GM10248 (cell line): Measurements from ENCODE around the gene NEK11.

Experiments used
- CTCF ChIA-PET: fragments of 300-600 bp; sonication (Branson Sonifier 250); formaldehyde crosslinking; extraction: SDS; loops from one replicate; lab custom pipeline; 2021; ENCODE audit warnings: antibody characterized with exemption; lab: Yijun Ruan, JAX
- POLR2A ChIA-PET: fragments of 350-650 bp; sonication (Branson Sonifier 250); formaldehyde crosslinking; extraction: SDS; loops from one replicate; lab custom pipeline; 2020; ENCODE audit warnings: antibody characterized with exemption; lab: Yijun Ruan, JAX
- DNase-seq: peaks from one replicate; pipeline ENCODE4 v3.0.0; 2012; ENCODE audit errors: extremely low spot score
- CTCF ChIP-seq: IDR thresholded peaks from 2 replicates; pipeline ENCODE4 v1.5.1; 2012; ENCODE audit warnings: mild to moderate bottlenecking, low read depth; ENCODE audit errors: extremely low read depth, missing control alignments, control extremely low read depth

The NEK11 gene

GRCh38 chr3:131231710-131232389 lies 205.2 kb downstream of the NEK11 start:
- no peak for TF ChIP-seq CTCF
- CTCF ChIA-PET = no interaction called here
- DNase-seq = no peak
- POLR2A ChIA-PET = no interaction called here

GRCh38 chr3:131232711-131233267 lies 206.1 kb downstream of the NEK11 start:
- ChIA-PET POLR2A (no interaction called here), CTCF (no interaction called here)
- no peak for TF ChIP-seq CTCF
- DNase-seq = no peak

GRCh38 chr3:131233900-131234668 lies 207.4 kb downstream of the NEK11 start:
- no peak for DNase-seq
- ChIA-PET CTCF (interaction anchor here (1.8 kb wide), 1 partner anchor 12 kb away, joined by 5 read pairs; no protein-coding TSS in a partner anchor), POLR2A (no interaction called here)
- no peak for TF ChIP-seq CTCF

GRCh38 chr3:131236421-131236820 lies 209.7 kb downstream of the NEK11 start:
- no peak for TF ChIP-seq CTCF
- POLR2A ChIA-PET = no interaction called here
- DNase-seq = no peak
- CTCF ChIA-PET = interaction anchor here (1.8 kb wide), 1 partner anchor 14 kb away, joined by 5 read pairs; no protein-coding TSS in a partner anchor

GRCh38 chr3:131238496-131238895 lies 211.8 kb downstream of the NEK11 start:
- CTCF ChIA-PET = interaction anchor here (1.4 kb wide), 1 partner anchor 10 kb away, joined by 3 read pairs; no protein-coding TSS in a partner anchor
- POLR2A ChIA-PET = no interaction called here
- TF ChIP-seq CTCF = no peak
- no peak for DNase-seq

GRCh38 chr3:131239267-131239666 lies 212.6 kb downstream of the NEK11 start:
- CTCF ChIA-PET = no interaction called here

More at GRCh38 chr3:131239267-131239666, 212.6 kb downstream of the NEK11 start:
- no peak for TF ChIP-seq CTCF
- DNase-seq = no peak
- POLR2A ChIA-PET = no interaction called here
